ENCODE data around the gene ZCCHC10.
"Not testable (repeated sequence)": the region's sequence is repeated elsewhere in the genome, so short reads cannot be mapped to it uniquely, and the experiment has no call there.

The ZCCHC10 gene

DNA sequence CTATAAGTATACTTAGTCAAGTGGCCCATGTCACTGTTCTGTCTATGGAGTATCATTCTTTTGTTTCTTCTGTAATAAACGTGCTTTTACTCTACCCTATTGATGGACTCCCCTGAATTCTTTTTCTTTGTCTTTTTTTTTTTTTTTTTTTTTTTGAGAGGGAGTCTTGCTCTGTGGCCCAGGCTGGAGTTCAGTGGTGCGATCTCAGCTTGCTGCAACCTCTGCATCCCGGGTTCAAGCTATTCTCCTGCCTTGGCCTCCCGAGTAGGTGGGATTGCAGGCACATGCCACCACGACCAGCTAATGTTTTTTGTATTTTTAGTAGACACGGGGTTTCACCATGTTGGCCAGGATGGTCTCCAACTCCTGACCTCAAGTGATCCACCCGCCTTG lies 53.9 kb downstream of the ZCCHC10 start:
- not testable (repeated sequence) for FAIRE-seq

GRCh38 chr5:132971483-132972435 lies 54.6 kb downstream of the ZCCHC10 start:
- no peak for FAIRE-seq

GRCh38 chr5:132965120-132965519 lies 61.2 kb downstream of the ZCCHC10 start:
- no peak for FAIRE-seq

GRCh38 chr5:132963171-132964104 lies 62.9 kb downstream of the ZCCHC10 start, which contains the start of gene AFF4:
AFF4 (minus strand) TSS chr5:132963634; CDS start chr5:132937189, 26,445 bp downstream.
- FAIRE-seq: no peak

DNA sequence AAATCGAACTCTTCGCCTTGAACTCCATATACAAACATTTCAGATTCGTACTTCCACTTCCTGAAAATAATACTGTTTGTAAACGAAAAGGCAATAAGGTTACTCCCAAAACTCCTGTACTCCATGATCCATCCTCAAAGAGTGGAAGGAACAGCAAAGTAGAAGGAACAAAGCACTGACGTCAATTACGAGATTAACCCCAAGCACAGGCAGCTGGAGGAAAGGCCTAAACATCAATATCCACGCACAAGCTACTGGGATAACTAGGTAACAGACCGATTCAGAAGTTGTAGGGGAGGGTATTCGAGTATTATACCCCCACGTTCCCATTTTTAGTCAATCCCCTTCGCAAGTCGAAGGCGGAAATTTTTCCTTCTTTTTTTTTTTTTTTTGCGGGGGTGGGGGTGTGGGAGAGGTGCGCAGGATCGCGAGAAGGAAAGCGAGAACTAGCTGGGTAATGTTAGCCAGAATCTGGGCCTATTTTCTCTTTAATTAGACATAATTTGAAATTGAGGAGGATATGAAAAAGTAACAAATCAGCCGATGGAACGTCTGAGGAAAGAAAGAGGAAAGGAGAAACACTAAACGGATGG lies 63.8 kb downstream of the ZCCHC10 start:
- FAIRE-seq: no peak

DNA sequence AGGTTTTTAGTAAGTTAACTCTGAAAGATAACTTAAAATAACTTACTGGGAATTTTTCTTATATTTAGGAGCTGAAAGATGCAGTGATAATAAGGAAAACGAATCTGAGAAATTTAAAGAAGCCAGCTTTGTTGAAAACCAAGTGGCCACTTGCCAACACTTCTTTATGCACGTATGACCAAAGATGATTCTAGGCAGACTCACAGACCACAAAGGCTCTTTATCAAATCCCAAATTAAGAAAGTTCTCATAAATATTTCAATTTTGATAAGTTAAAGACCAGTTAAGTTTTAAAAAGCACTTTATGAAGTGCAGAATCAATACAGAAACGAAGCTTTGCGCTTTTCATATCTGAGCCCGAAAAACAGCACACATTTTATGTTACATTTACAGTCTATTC lies 64.5 kb downstream of the ZCCHC10 start:
- no peak for FAIRE-seq

DNA sequence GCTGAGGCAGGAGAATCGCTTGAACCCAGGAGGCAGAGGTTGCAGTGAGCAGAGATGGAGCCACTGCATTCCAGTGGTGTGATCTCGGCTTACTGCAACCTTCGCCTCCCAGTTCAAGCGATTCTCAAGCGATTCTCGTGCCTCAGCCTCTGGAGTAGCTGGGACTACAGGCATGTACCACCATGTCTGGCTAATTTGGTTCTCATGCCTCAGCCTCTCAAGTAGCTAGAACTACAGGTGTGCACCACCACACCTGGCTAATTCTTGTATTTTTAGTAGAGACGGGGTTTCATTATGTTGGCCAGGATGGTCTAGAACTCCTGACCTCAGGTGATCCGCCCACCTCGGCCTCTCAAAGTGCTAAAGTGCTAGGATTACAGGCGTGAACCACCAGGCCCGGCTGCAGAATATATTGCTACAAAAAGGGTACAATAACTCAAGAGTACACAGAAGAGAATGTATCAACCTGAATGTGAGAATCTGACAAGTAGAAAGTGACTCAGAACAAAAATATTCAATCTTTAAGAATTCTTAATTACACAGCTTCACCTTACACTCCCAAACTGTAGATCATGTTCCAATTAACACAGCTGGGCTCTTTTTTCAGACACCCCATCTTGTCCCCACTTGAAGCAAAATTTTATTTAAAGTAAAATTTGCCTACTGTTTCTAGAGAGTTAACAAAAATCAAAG lies 65.1 kb downstream of the ZCCHC10 start:
- not testable (repeated sequence) for FAIRE-seq

GRCh38 chr5:132956166-132956799 lies 70.1 kb downstream of the ZCCHC10 start:
- FAIRE-seq: not testable (repeated sequence)

- no peak for FAIRE-seq
These were observed 72.6 kb downstream of the ZCCHC10 start for GRCh38 chr5:132953710-132954109.

- FAIRE-seq: no peak
These were observed 73.5 kb downstream of the ZCCHC10 start for GRCh38 chr5:132952829-132953228.

DNA sequence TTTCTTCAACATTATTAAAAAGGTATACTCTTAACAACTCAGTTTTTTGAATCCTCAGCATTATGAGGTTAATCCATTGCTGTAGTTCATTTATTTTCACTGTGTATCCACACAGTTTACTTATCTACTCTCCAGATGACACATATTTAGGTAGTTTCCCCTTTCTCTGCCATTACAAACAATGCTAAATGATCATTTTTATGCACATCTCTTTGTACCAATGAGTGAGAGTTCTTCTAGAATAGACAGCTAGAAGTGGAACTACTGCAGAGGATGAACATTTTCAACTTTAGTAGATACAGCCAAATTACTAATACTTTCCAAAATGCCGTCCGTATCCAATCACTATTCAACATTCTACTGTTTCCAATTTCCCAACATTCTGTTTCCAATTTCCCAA lies 74.5 kb downstream of the ZCCHC10 start:
- FAIRE-seq: no peak

- no peak for FAIRE-seq
These were observed 77.2 kb downstream of the ZCCHC10 start for GRCh38 chr5:132949136-132949535.

GRCh38 chr5:132947671-132948070 lies 78.7 kb downstream of the ZCCHC10 start:
- no peak for FAIRE-seq

Measured in TTC549 (cell line).